Mucosa of descending colon (tissue), 3 donors: ENCODE measurements around the gene HIRIP3. TPM values are rescaled to one million over a fixed set of nuclear protein-coding genes. Genes with fewer than 3 reads are reported as not detected.
"Not testable (repeated sequence)": the region's sequence is repeated elsewhere in the genome, so short reads cannot be mapped to it uniquely, and the experiment has no call there.

Experiments
- ATAC-seq: fragments of 200-7000 bp; cut with Tn5 transposase; one replicate; pipeline ENCODE4 v1.9.1; 2020; ENCODE audit warnings: mild to moderate bottlenecking, moderate library complexity
- DNase-seq, 3 donors: peaks; one replicate each; pipeline ENCODE4 v3.0.0-alpha.2; 2020
- H3K36me3 ChIP-seq: fragments of 200-600 bp; one replicate; pipeline ENCODE4 v1.8.0; 2021; ENCODE audit warnings: low read depth, mild to moderate bottlenecking
- H3K4me1 ChIP-seq: fragments of 200-600 bp; one replicate; pipeline ENCODE4 v1.8.0; 2021; ENCODE audit warnings: low read depth, mild to moderate bottlenecking
- H3K4me3 ChIP-seq: fragments of 200-600 bp; one replicate; pipeline ENCODE4 v1.8.0; 2021; ENCODE audit warnings: mild to moderate bottlenecking
- H3K9me3 ChIP-seq: fragments of 200-600 bp; one replicate; pipeline ENCODE4 v1.8.0; 2021; ENCODE audit warnings: mild to moderate bottlenecking
- CTCF ChIP-seq: fragments of 200-600 bp; IDR thresholded peaks from one replicate; pipeline ENCODE4 v1.8.0; 2022; ENCODE audit warnings: antibody characterized with exemption, mild to moderate bottlenecking
- intact Hi-C, 2 donors: fragments of 100-400 bp; cut with DNase I in 1 of 2; cut with micrococcal nuclease in 1 of 2; formaldehyde crosslinking; loops; one replicate each; pipeline versions ENCODE4 v1.11.0 to v1.11.1; 2022; cut with DNase I, micrococcal nuclease
- long read RNA-seq, 2 donors: library from polyadenylated mRNA; unstranded; transcript quantifications; one replicate each; pipeline ENCODE4 v2.0.0, GENCODE V29; 2019 to 2021
- total RNA-seq, 3 donors: library from RNA; stranded (reverse); fragmentation: NEBNext Ultra II Directional in 2 of 3; extraction: Animal tissue kit (Norgen Biotek cat#: 25700) in 2 of 3; gene quantifications; one replicate each; pipeline versions ENCODE4 v1.2.1 to v1.2.4, GENCODE V29; 2021 to 2023
- donor health status: DM: no; HTN: no; CAD: no; lungs with moderate emphysema.
- donor health status: DM: no; HTN: no; CAD: no.
- donor health status: DM: no; HTN: yes; CAD: no.

The HIRIP3 gene, protein sequence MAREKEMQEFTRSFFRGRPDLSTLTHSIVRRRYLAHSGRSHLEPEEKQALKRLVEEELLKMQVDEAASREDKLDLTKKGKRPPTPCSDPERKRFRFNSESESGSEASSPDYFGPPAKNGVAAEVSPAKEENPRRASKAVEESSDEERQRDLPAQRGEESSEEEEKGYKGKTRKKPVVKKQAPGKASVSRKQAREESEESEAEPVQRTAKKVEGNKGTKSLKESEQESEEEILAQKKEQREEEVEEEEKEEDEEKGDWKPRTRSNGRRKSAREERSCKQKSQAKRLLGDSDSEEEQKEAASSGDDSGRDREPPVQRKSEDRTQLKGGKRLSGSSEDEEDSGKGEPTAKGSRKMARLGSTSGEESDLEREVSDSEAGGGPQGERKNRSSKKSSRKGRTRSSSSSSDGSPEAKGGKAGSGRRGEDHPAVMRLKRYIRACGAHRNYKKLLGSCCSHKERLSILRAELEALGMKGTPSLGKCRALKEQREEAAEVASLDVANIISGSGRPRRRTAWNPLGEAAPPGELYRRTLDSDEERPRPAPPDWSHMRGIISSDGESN
- 10 to 100 TPM; 11.3 to 21.3 (median 11.9) TPM for total RNA-seq
- long read RNA-seq, donor 1, transcript HIRIP3-201 (7 exons, 3,388 nt) = major isoform, 58 of 74 reads
- long read RNA-seq, donor 1, partial matches to known transcripts = 3 of 74 reads
- long read RNA-seq, donor 1, other reads (novel, unspliced or antisense) = 9 of 74 reads
- long read RNA-seq, donor 2, partial matches to known transcripts = 4 of 7 reads
- long read RNA-seq, donor 2, other reads (novel, unspliced or antisense) = 0 of 7 reads

GRCh38 chr16:29995324-29995910, at the start of gene HIRIP3:
Gene HIRIP3, minus strand, starts transcription at chr16:29995617. Its CDS starts 12 bp downstream, at chr16:29995605.
- peaks cover 20% of the 10 kb centered on the region for H3K4me1 ChIP-seq
- H3K4me3 ChIP-seq = peak within 1 kb of the TSS; percentile 49
- ATAC-seq = peak; percentile 80
- peak; percentile 89 to 92 (median 91) for DNase-seq
- H3K36me3 ChIP-seq = no peaks in the 10 kb centered on the region
- intact Hi-C loops = no loop called here
- H3K9me3 ChIP-seq = no peaks in the 10 kb centered on the region
- no peak for TF ChIP-seq CTCF

DNA sequence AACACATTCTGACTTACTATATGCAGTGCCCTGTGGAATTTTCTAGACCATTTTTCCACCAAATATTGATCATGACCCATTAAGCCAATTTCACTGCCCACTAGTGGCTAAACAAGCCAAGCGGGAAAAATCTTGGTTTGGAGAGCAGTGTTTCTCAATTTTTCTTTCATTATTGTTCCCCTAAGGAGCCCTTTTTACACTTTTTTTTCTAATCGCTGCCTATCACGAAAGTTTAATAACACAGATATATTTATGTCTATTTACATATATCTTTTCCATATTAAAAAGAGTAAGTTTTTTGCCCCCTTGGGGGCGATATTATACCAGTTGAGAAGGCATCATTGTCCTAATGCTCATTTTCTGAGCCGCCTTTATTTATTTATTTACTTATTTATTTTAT, 46.4 kb upstream of the HIRIP3 start:
- intact Hi-C loops = no loop called here
- no peak overlapping the region for H3K4me3 ChIP-seq
- no peak for ATAC-seq
- H3K4me1 ChIP-seq = no peaks in the 10 kb centered on the region
- no peak for TF ChIP-seq CTCF
- DNase-seq = peak in 1 of 3 donors; percentile 52
- no peaks in the 10 kb centered on the region for H3K36me3 ChIP-seq
- H3K9me3 ChIP-seq = no peaks in the 10 kb centered on the region

GRCh38 chr16:30040690-30041089, 45.3 kb upstream of the HIRIP3 start:
- ATAC-seq, H3K9me3 ChIP-seq, H3K4me1 ChIP-seq, H3K36me3 ChIP-seq, H3K4me3 ChIP-seq, intact Hi-C loops: not testable (repeated sequence)
- peak in 1 of 3 donors; percentile 5 for DNase-seq

GRCh38 chr16:30040221-30040620, 44.8 kb upstream of the HIRIP3 start:
- ATAC-seq (no peak), DNase-seq (no peak)
- Histone ChIP-seq H3K4me3 (no peak overlapping the region), H3K4me1 (no peaks in the 10 kb centered on the region), H3K9me3 (no peaks in the 10 kb centered on the region), H3K36me3 (no peaks in the 10 kb centered on the region)
- intact Hi-C loops = no loop called here
- TF ChIP-seq CTCF = no peak

GRCh38 chr16:30033270-30033669, 37.9 kb upstream of the HIRIP3 start:
- no peaks in the 10 kb centered on the region for H3K9me3 ChIP-seq
- H3K4me1 ChIP-seq = peaks cover 3% of the 10 kb centered on the region
- H3K36me3 ChIP-seq = no peaks in the 10 kb centered on the region
- no peak for TF ChIP-seq CTCF
- intact Hi-C loops = no loop called here
- no peak overlapping the region for H3K4me3 ChIP-seq
- ATAC-seq = no peak
- DNase-seq = no peak
